PC-3 (cell line): ENCODE data around the gene AGRN.

Experiments
- EZH2phosphoT487 ChIP-seq: fragments of 300-600 bp; sonication (generic); IDR thresholded peaks from 2 replicates; pipeline ENCODE4 v1.6.1; 2018; ENCODE audit warnings: mild to moderate bottlenecking, antibody characterized with exemption, low read length, borderline replicate concordance
- TF ChIP-seq, protein P1 (sequence below): fragments of 300-600 bp; sonication (generic); conservative IDR thresholded peaks from 2 replicates; pipeline ENCODE4 v1.5.1; 2017; ENCODE audit warnings: antibody characterized with exemption, low read depth, mild to moderate bottlenecking, low read length

DNA sequence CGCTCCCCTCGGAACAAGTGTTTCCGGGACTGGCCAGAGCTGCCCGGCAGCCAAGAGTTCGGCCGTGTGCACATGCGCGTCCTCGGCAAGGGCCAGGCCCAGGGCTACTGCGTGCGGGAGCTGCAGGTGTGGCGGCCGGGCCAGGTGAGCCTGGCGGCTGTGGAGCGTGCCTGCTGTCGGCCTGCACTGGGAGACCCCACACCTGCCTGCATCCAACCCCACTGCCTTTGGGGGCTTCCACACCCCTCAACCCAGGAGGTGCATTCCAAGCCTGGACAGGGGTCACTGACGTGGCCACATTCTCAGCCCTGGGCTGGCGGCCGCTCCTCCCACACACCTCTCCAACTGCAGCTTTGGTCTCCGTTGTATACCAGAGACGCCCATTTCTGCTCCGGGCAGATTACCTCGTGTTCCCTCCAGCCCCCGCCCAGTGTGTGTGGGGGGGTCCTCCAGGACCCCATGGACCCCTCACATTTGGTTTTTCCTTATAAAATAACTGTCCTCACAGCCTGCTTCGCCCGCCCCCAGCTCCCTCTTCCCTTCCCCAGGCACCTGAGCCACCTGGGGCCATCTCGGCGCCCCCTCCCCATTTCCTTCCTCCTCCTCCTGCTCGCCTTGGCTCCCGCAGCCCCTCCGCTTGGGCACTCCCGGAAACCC, 48.1 kb downstream of the AGRN start:
- TF ChIP-seq, protein P1, sequence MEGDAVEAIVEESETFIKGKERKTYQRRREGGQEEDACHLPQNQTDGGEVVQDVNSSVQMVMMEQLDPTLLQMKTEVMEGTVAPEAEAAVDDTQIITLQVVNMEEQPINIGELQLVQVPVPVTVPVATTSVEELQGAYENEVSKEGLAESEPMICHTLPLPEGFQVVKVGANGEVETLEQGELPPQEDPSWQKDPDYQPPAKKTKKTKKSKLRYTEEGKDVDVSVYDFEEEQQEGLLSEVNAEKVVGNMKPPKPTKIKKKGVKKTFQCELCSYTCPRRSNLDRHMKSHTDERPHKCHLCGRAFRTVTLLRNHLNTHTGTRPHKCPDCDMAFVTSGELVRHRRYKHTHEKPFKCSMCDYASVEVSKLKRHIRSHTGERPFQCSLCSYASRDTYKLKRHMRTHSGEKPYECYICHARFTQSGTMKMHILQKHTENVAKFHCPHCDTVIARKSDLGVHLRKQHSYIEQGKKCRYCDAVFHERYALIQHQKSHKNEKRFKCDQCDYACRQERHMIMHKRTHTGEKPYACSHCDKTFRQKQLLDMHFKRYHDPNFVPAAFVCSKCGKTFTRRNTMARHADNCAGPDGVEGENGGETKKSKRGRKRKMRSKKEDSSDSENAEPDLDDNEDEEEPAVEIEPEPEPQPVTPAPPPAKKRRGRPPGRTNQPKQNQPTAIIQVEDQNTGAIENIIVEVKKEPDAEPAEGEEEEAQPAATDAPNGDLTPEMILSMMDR, result no peak
- TF ChIP-seq EZH2phosphoT487, result no peak
